Kidney (tissue), 14 donors: ENCODE measurements around the gene DBNL. TPM values are rescaled to one million over a fixed set of nuclear protein-coding genes. Genes with fewer than 3 reads are reported as not detected.

Source experiments
- DNase-seq, 5 donors: peaks; one replicate each; pipeline ENCODE4 v3.0.0-alpha.2; 2013 to 2020
- FAIRE-seq: peaks from 2 replicates; lab custom pipeline; 2012; peaks lifted over from hg19 to GRCh38; lab: Jason Lieb, UNC
- H3K27ac ChIP-seq, 2 donors: one replicate each; pipeline ENCODE4 v1.7.0; 2013; ENCODE audit warnings: low read depth in 2 of 2, low read length in 2 of 2, inconsistent platforms in 1 of 2
- H3K27me3 ChIP-seq: one replicate; pipeline ENCODE4 v1.7.1; 2013; ENCODE audit warnings: low read length, inconsistent platforms; ENCODE audit not compliant: control insufficient read depth, insufficient read depth
- H3K36me3 ChIP-seq, 3 donors: one replicate each; pipeline versions ENCODE4 v1.7.0 to v1.7.1; 2013; ENCODE audit warnings: low read length in 3 of 3, control low read depth in 1 of 3, inconsistent platforms in 1 of 3; ENCODE audit not compliant: insufficient read depth in 3 of 3, control insufficient read depth in 2 of 3
- H3K4me1 ChIP-seq, 3 donors: one replicate each; pipeline versions ENCODE4 v1.7.0 to v1.7.1; 2013; ENCODE audit warnings: low read length in 3 of 3, inconsistent platforms in 1 of 3, low read depth in 1 of 3; ENCODE audit not compliant: control insufficient read depth in 2 of 3, insufficient read depth in 2 of 3
- H3K4me3 ChIP-seq, 3 donors: one replicate each; pipeline versions ENCODE4 v1.7.0 to v1.8.1; 2013; ENCODE audit warnings: low read length in 3 of 3, control low read depth in 1 of 3, inconsistent platforms in 1 of 3
- H3K9ac ChIP-seq, 3 donors: one replicate each; pipeline versions ENCODE4 v1.7.0 to v1.7.1; 2013; ENCODE audit warnings: low read length in 3 of 3, control low read depth in 1 of 3, inconsistent platforms in 1 of 3
- H3K9me3 ChIP-seq, 3 donors: one replicate each; pipeline versions ENCODE4 v1.7.0 to v1.7.1; 2013; ENCODE audit warnings: low read length in 3 of 3, control low read depth in 1 of 3, inconsistent platforms in 1 of 3; ENCODE audit not compliant: control insufficient read depth in 2 of 3, insufficient read depth in 1 of 3
- intact Hi-C: fragments of 100-400 bp; cut with DNase I; formaldehyde crosslinking; loops from one replicate; pipeline ENCODE4 v1.11.1; 2022
- polyA plus RNA-seq: library from polyadenylated mRNA; stranded (reverse); fragments of 350-450 nt; fragmentation: Illumina TruSeq; extraction: RNeasy Lipid Tissue Mini Kit (QIAGEN cat#74804); gene quantifications from one replicate; pipeline ENCODE4 v1.2.3, GENCODE V29; 2014; ENCODE audit warnings: low read depth, low replicate concordance; ENCODE audit not compliant: insufficient read depth
- total RNA-seq: library from RNA; stranded (reverse); fragmentation: NEBNext Ultra II Directional; extraction: Animal tissue kit (Norgen Biotek cat#: 25700); gene quantifications from one replicate; pipeline ENCODE4 v1.2.1, GENCODE V29; 2021
- TF ChIP-seq, protein P1 (sequence below): IDR thresholded peaks from 3 replicates; pipeline ENCODE4 v1.5.1; 2012; ENCODE audit warnings: mild to moderate bottlenecking, moderate library complexity, borderline replicate concordance; ENCODE audit not compliant: insufficient read depth; ENCODE audit errors: extremely low read depth
- donor health status: control.
- donor health status: control.
- donor health status: control.
- donor health status: control.
- donor health status: control.
- donor health status: DM: yes; HTN: yes; CAD: no.
- donor health status: Normal renal cell carcinoma (clear cell type).

DBNL gene
- total and polyA plus RNA-seq, 2 donors from 2014 or later = 85.9 to 103 TPM

DNA sequence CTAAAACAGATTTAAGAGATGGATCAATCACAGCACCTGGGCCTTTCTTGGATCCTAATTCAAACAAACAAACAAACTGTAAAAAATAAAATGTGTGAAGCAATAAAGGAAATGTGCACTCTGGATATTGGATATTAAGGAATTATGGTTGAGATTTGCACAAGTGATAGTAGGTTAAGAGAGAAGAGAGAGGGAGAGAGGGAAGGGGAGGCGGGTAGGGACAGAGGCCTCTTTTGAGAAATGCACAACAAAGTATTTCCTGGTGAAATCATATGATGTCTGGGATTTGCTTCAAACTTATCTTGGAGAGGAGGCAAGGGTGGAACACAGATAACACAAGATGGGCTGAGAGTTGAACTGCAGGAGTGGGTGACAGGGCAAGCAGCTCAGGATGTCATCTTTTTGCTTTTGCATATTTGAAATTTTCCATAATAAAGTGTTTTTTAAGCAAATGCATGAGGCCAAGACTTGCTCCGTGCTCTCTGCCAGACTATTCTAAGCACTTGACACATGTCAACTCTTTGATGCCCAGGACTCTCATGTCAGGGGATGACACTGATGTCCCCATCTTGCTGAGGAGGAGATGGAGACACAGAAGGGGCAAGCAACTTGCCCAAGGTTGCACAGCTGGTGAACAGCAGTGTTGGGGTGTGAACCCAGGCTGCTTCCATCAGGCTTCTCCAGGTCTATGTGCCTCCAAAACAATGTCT lies 50.5 kb downstream of the DBNL start:
- no peak for FAIRE-seq
- intact Hi-C loops = no loop called here
- TF ChIP-seq, protein P1, sequence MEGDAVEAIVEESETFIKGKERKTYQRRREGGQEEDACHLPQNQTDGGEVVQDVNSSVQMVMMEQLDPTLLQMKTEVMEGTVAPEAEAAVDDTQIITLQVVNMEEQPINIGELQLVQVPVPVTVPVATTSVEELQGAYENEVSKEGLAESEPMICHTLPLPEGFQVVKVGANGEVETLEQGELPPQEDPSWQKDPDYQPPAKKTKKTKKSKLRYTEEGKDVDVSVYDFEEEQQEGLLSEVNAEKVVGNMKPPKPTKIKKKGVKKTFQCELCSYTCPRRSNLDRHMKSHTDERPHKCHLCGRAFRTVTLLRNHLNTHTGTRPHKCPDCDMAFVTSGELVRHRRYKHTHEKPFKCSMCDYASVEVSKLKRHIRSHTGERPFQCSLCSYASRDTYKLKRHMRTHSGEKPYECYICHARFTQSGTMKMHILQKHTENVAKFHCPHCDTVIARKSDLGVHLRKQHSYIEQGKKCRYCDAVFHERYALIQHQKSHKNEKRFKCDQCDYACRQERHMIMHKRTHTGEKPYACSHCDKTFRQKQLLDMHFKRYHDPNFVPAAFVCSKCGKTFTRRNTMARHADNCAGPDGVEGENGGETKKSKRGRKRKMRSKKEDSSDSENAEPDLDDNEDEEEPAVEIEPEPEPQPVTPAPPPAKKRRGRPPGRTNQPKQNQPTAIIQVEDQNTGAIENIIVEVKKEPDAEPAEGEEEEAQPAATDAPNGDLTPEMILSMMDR = no peak
- no peaks in the 10 kb centered on the region for H3K4me1 ChIP-seq
- DNase-seq = peak in 1 of 5 donors; percentile 28
- H3K36me3 ChIP-seq = no peaks in the 10 kb centered on the region
- H3K27ac ChIP-seq = no peak overlapping the region
- no peak overlapping the region for H3K9ac ChIP-seq
- no peak overlapping the region for H3K4me3 ChIP-seq
- no peaks in the 10 kb centered on the region for H3K27me3 ChIP-seq
- no peaks in the 10 kb centered on the region for H3K9me3 ChIP-seq

DNA sequence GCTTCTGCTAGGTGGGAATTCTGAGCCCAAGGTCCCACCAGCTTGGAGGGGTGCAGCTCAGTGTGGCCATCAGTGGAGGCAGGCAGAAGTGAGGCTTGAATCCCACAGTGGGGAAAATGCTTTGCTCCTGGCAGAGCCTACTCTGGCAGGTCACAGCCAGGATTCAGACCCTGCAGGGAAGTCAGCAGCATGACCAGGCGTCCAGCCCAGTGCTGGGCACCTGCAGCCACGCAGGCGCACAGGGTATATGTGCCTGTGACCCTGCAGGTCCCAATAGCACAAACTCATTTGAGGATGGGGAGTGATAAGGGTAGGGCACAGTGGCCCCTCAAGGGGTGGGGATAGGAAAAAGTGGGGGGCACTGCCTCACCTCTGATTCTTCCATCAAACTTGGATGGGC lies 51.3 kb downstream of the DBNL start:
- TF ChIP-seq, protein P1 = no peak
- intact Hi-C loops = no loop called here
- H3K9me3 ChIP-seq = no peaks in the 10 kb centered on the region
- H3K27ac ChIP-seq = no peak overlapping the region
- FAIRE-seq (no peak), DNase-seq (no peak)
- no peaks in the 10 kb centered on the region for H3K4me1 ChIP-seq
- H3K36me3 ChIP-seq = no peaks in the 10 kb centered on the region
- H3K9ac ChIP-seq = no peak overlapping the region
- no peaks in the 10 kb centered on the region for H3K27me3 ChIP-seq
- H3K4me3 ChIP-seq = no peak overlapping the region

DNA sequence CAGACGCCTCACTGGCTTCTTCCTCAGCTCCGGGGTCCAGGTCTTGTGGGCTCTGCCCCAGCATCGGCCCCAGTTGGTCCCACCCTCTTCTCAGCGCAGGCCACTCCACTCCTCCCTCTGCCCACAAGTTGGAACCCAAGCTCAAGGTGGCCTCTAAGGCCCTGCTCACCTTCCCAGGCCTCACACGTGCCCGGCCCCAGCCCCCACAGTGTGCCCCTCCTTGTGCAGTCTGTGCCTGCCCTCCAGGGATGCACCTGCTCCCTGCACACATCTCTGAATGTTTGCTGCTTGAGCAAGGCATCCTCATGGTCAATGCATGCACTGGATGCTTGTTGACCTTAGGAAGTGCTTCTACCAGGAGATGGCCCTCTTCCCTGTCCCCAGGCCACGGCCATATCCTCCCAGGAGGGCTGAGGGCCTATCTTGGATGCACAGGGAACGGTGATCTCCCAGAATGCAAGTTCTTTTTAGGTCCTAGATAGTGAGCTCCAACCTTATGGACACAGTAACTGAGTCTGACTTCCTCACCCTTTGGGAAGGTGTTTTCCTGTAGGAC lies 51.9 kb downstream of the DBNL start:
- TF ChIP-seq, protein P1 = no peak
- intact Hi-C loops = no loop called here
- Histone ChIP-seq H3K27me3 (no peaks in the 10 kb centered on the region), H3K36me3 (no peaks in the 10 kb centered on the region), H3K9me3 (no peaks in the 10 kb centered on the region), H3K9ac (no peak overlapping the region), H3K4me3 (no peak overlapping the region), H3K4me1 (no peaks in the 10 kb centered on the region), H3K27ac (no peak overlapping the region)
- FAIRE-seq = no peak
- no peak for DNase-seq
